Thyroid gland (tissue), 4 donors: ENCODE results near the gene MMP24OS. TPM values are rescaled to one million over a fixed set of nuclear protein-coding genes. Genes with fewer than 3 reads are reported as not detected.

Experiments
- DNase-seq, 2 donors: peaks; one replicate each; pipeline ENCODE4 v3.0.0-alpha.2; 2019
- H3K27ac ChIP-seq, 3 donors: fragments of 200-600 bp; sonication (generic); 1 replicate in 2 of 3; 2 replicates in 1 of 3; pipeline ENCODE4 v1.5.1; 2016 to 2019; ENCODE audit warnings: mild to moderate bottlenecking in 1 of 3, moderate library complexity in 1 of 3
- H3K27me3 ChIP-seq: fragments of 200-600 bp; sonication (generic); one replicate; pipeline ENCODE4 v1.5.1; 2019
- H3K36me3 ChIP-seq, 2 donors: fragments of 200-600 bp; sonication (generic); one replicate each; pipeline ENCODE4 v1.5.1; 2016 to 2019
- H3K4me1 ChIP-seq, 2 donors: fragments of 200-600 bp; sonication (generic); one replicate each; pipeline ENCODE4 v1.5.1; 2017 to 2019
- H3K4me3 ChIP-seq, 3 donors: fragments of 200-600 bp; sonication (generic); replicated peaks in 1 of 3; 1 replicate in 2 of 3; 2 replicates in 1 of 3; pipeline ENCODE4 v1.5.1; 2016; ENCODE audit warnings: mild to moderate bottlenecking in 1 of 3
- H3K9me3 ChIP-seq: fragments of 200-600 bp; sonication (generic); one replicate; pipeline ENCODE4 v1.5.1; 2017
- CTCF ChIP-seq, 6 experiments: fragments of 200-600 bp in 3 of 6; fragments of 450-650 bp in 3 of 6; sonication (generic) in 3 of 6; IDR thresholded peaks; one replicate each; pipeline ENCODE4 v1.5.1; 2016 to 2019; ENCODE audit warnings: antibody characterized with exemption in 6 of 6, mild to moderate bottlenecking in 2 of 6, inconsistent platforms in 1 of 6, moderate library complexity in 1 of 6
- POLR2A ChIP-seq, 2 donors: fragments of 450-650 bp; IDR thresholded peaks; one replicate each; pipeline ENCODE4 v1.6.1; 2017; ENCODE audit warnings: antibody characterized with exemption in 2 of 2, mild to moderate bottlenecking in 2 of 2, moderate library complexity in 1 of 2
- WGBS, 2 donors: methylation state at CpG; one replicate each; pipeline ENCODE4 v1.1.5; 2017; 5-methylcytosine and 5-hydroxymethylcytosine counted together
- intact Hi-C: fragments of 100-400 bp; cut with DNase I; formaldehyde crosslinking; loops from one replicate; pipeline ENCODE4 v1.15.1; 2023
- total RNA-seq, 4 donors: library from RNA; depleted of rRNA; stranded (reverse); fragments of >200 nt; gene quantifications; one replicate each; pipeline ENCODE4 v1.2.3, GENCODE V29; 2016

Gene MMP24OS
- total RNA-seq, 4 donors from 2014 or later, result 18.3 to 40.3 (median 28.8) TPM

DNA sequence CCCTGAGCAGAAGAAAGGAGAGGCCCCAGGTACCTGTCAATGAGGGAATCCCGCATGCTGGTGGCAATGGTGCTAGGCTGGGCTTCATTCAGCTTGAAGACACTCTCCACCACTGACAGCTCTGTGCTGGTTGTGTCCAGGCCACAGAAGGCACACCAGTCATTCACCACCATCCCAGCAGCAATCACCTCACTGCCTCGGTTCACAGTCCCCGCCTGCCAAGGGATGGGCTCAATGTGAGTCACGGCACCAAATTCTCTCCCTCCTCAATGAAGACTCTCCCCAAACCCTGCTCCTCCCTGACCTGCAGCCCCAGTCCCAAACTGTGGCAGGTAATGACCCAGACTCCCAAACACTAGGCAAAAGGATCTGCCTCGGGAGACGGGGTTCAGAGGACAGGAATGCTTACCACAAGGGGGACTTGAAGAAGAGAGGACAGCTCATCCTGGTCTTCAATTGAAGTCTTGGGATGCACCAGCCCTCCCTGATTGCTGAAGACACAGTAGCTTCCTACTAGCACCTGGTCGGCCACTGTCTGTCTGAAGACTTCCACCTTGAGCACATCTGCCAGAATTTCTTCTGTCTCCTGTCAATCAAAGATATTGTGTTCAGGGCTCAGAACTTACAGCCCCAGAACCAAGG, 1.7 kb upstream of the MMP24OS start:
- DNase-seq, result no peak
- WGBS, 2 donors, result 93 to 94% methylated on average over 5 to 7 of the region's 7 CpGs
- Histone ChIP-seq H3K27me3 (no peaks in the 10 kb centered on the region), H3K9me3 (no peaks in the 10 kb centered on the region), H3K4me1 (peaks cover 20% of the 10 kb centered on the region in 2 donors), H3K27ac (no peak overlapping the region), H3K4me3 (no peak overlapping the region), H3K36me3 (peaks cover 16 to 22% of the 10 kb centered on the region in 2 donors)
- intact Hi-C loops, result no loop called here
- TF ChIP-seq POLR2A (IDR thresholded peaks at IDR 0.05), result no peak
- TF ChIP-seq CTCF (IDR thresholded peaks at IDR 0.05), result no peak

- TF ChIP-seq POLR2A (IDR thresholded peaks at IDR 0.05) (no peak), CTCF (IDR thresholded peaks at IDR 0.05) (no peak)
- H3K27ac ChIP-seq, result peak overlapping the region in 2 of 3 donors; percentile 86 to 98
- H3K4me1 ChIP-seq, result peaks cover 20% of the 10 kb centered on the region in 2 donors
- H3K36me3 ChIP-seq, result peaks cover 16 to 22% of the 10 kb centered on the region in 2 donors
- H3K27me3 ChIP-seq, result no peaks in the 10 kb centered on the region
- intact Hi-C loops, result no loop called here
- peak in 1 of 2 donors; percentile 22 for DNase-seq
- no peak overlapping the region for H3K4me3 ChIP-seq
- WGBS, 2 donors, result 89 to 100% methylated on average over 5 of the region's 5 CpGs
- no peaks in the 10 kb centered on the region for H3K9me3 ChIP-seq
These were observed 1.1 kb upstream of the MMP24OS start for GRCh38 chr20:35279040-35279439.

GRCh38 chr20:35277127-35277526, 795 bp downstream of the MMP24OS start:
- peaks cover 10 to 12% of the 10 kb centered on the region in 2 donors for H3K4me1 ChIP-seq
- peaks cover 16 to 22% of the 10 kb centered on the region in 2 donors for H3K36me3 ChIP-seq
- intact Hi-C loops, result no loop called here
- H3K4me3 ChIP-seq, result peak overlapping the region; percentile 64 to 79 (median 72)
- no peaks in the 10 kb centered on the region for H3K9me3 ChIP-seq
- no peaks in the 10 kb centered on the region for H3K27me3 ChIP-seq
- 11 to 16% methylated on average over 8 to 9 of the region's 10 CpGs for WGBS, 2 donors
- TF ChIP-seq POLR2A (IDR thresholded peaks at IDR 0.05) (no peak), CTCF (IDR thresholded peaks at IDR 0.05) (no peak)
- H3K27ac ChIP-seq, result peak overlapping the region; percentile 86 to 98 (median 97)
- DNase-seq, result no peak

- peak overlapping the region in 2 of 3 donors; percentile 86 to 98 for H3K27ac ChIP-seq
- intact Hi-C loops, result no loop called here
- WGBS, 2 donors, result 89 to 91% methylated on average over 5 to 6 of the region's 6 CpGs
- H3K27me3 ChIP-seq, result no peaks in the 10 kb centered on the region
- DNase-seq, result no peak
- peak overlapping the region in 1 of 3 donors; percentile 79 for H3K4me3 ChIP-seq
- TF ChIP-seq POLR2A (IDR thresholded peaks at IDR 0.05) (no peak), CTCF (IDR thresholded peaks at IDR 0.05) (no peak)
- no peaks in the 10 kb centered on the region for H3K9me3 ChIP-seq
- H3K4me1 ChIP-seq, result peaks cover 10 to 12% of the 10 kb centered on the region in 2 donors
- H3K36me3 ChIP-seq, result peaks cover 21 to 24% of the 10 kb centered on the region in 2 donors
These were observed 1.5 kb downstream of the MMP24OS start for GRCh38 chr20:35276408-35276807.

GRCh38 chr20:35275741-35276251, 2.1 kb downstream of the MMP24OS start:
- WGBS, 2 donors, result 89 to 92% methylated on average over 10 to 12 of the region's 12 CpGs
- H3K4me3 ChIP-seq, result no peak overlapping the region
- H3K27me3 ChIP-seq, result no peaks in the 10 kb centered on the region
- peaks cover 10 to 12% of the 10 kb centered on the region in 2 donors for H3K4me1 ChIP-seq
- H3K36me3 ChIP-seq, result peaks cover 22 to 28% of the 10 kb centered on the region in 2 donors
- DNase-seq, result no peak
- TF ChIP-seq CTCF (IDR thresholded peaks at IDR 0.05), result no peak
- no peak for TF ChIP-seq POLR2A (IDR thresholded peaks at IDR 0.05)
- no peaks in the 10 kb centered on the region for H3K9me3 ChIP-seq
- intact Hi-C loops, result no loop called here
- no peak overlapping the region for H3K27ac ChIP-seq
